DOHH2 (cell line): ENCODE data around the gene PRKAG1.

Experiments
- CTCF ChIP-seq: fragments of 200-600 bp; sonication (generic); IDR thresholded peaks from one replicate; pipeline ENCODE4 v1.5.1; 2014; ENCODE audit warnings: antibody characterized with exemption, mild to moderate bottlenecking, low read depth, low read length; ENCODE audit not compliant: poor library complexity, severe bottlenecking
- EZH2phosphoT487 ChIP-seq: fragments of 200-600 bp; sonication (generic); IDR thresholded peaks from 2 replicates; pipeline ENCODE4 v1.6.1; 2017; ENCODE audit warnings: borderline replicate concordance, mild to moderate bottlenecking, antibody characterized with exemption, low read length, moderate library complexity, mixed read lengths

GRCh38 chr12:49032276-49032675 lies 13.7 kb upstream of the PRKAG1 start:
- TF ChIP-seq CTCF, result no peak
- no peak for TF ChIP-seq EZH2phosphoT487
